B cell (primary cell): ENCODE measurements around the gene HFE. TPM values are rescaled to one million over a fixed set of nuclear protein-coding genes. Genes with fewer than 3 reads are reported as not detected.
A peak's percentile ranks its signal among the peaks of the same experiment; 100 is the strongest.

ENCODE experiments used
- ATAC-seq: fragments of 200-7000 bp; cut with Tn5 transposase; one replicate; pipeline ENCODE4 v1.10.0; 2021; ENCODE audit warnings: low read depth, mild to moderate bottlenecking, moderate number of reproducible peaks, moderate library complexity
- CTCF ChIA-PET: fragments of 350-600 bp; sonication (Branson Sonifier 250); formaldehyde crosslinking; loops from one replicate; lab custom pipeline; 2021; ENCODE audit warnings: antibody characterized with exemption, inconsistent platforms; lab: Charles Lee
- POLR2A ChIA-PET: fragments of 350-600 bp; sonication (Branson Sonifier 250); formaldehyde crosslinking; loops from one replicate; lab custom pipeline; 2021; ENCODE audit warnings: antibody characterized with exemption; lab: Charles Lee
- DNase-seq: peaks from one replicate; pipeline ENCODE4 v3.0.0; 2013
- H2AFZ ChIP-seq: 2 replicates; pipeline ENCODE4 v1.6.1; 2012; ENCODE audit warnings: mild to moderate bottlenecking, low read depth, low read length; ENCODE audit not compliant: insufficient read depth, poor library complexity, severe bottlenecking
- H3K27ac ChIP-seq, 2 donors: 1 replicate in 1 of 2; 2 replicates in 1 of 2; pipeline ENCODE4 v1.5.1; 2012 to 2013; ENCODE audit warnings: low read length in 2 of 2, mild to moderate bottlenecking in 2 of 2, moderate library complexity in 1 of 2
- H3K27me3 ChIP-seq, 4 experiments: fragments of 200-600 bp in 1 of 4; sonication (generic) in 1 of 4; replicated peaks in 1 of 4; 1 replicate in 2 of 4; 2 replicates in 2 of 4; pipeline versions ENCODE4 v1.6.1 to v1.7.0; 2013 to 2016; ENCODE audit warnings: low read length in 3 of 4, mild to moderate bottlenecking in 2 of 4, mixed read lengths in 1 of 4, moderate library complexity in 1 of 4; ENCODE audit not compliant: insufficient read depth in 4 of 4, control insufficient read depth in 3 of 4; ENCODE audit errors: control extremely low read depth in 1 of 4
- H3K36me3 ChIP-seq, 2 experiments: replicated peaks in 1 of 2; 1 replicate in 1 of 2; 2 replicates in 1 of 2; pipeline versions ENCODE4 v1.6.1 to v1.7.1; 2013; ENCODE audit warnings: low read length in 1 of 2; ENCODE audit not compliant: insufficient read depth in 2 of 2, control insufficient read depth in 1 of 2; ENCODE audit errors: control extremely low read depth in 1 of 2, extremely low read depth in 1 of 2
- H3K4me1 ChIP-seq, 2 donors: fragments of 200-600 bp in 1 of 2; sonication (generic) in 1 of 2; 1 replicate in 1 of 2; 2 replicates in 1 of 2; pipeline versions ENCODE4 v1.5.1 to v1.6.1; 2013 to 2017; ENCODE audit warnings: low read length in 2 of 2; ENCODE audit not compliant: control insufficient read depth in 2 of 2, insufficient read depth in 2 of 2
- H3K4me2 ChIP-seq: replicated peaks from 2 replicates; pipeline ENCODE3; 2012; ENCODE audit warnings: mild to moderate bottlenecking, low read depth, low read length; ENCODE audit not compliant: poor library complexity, severe bottlenecking
- H3K4me3 ChIP-seq, 5 experiments: fragments of 200-600 bp in 1 of 5; sonication (generic) in 1 of 5; 1 replicate in 3 of 5; 2 replicates in 2 of 5; pipeline versions ENCODE4 v1.5.1 to v1.7.0; 2011 to 2016; ENCODE audit warnings: low read length in 4 of 5, mild to moderate bottlenecking in 4 of 5, low read depth in 2 of 5, control low read depth in 1 of 5, moderate library complexity in 1 of 5; ENCODE audit not compliant: insufficient read depth in 1 of 5; ENCODE audit errors: control extremely low read depth in 1 of 5, extremely low read depth in 1 of 5
- H3K79me2 ChIP-seq: fragments of 200-600 bp; sonication (generic); one replicate; pipeline ENCODE4 v1.6.0; 2016; ENCODE audit warnings: low read length; ENCODE audit not compliant: control insufficient read depth, insufficient read depth
- H3K9ac ChIP-seq: fragments of 200-600 bp; sonication (generic); 2 replicates; pipeline ENCODE4 v1.6.1; 2017; ENCODE audit warnings: mild to moderate bottlenecking, low read length, moderate library complexity
- H3K9me3 ChIP-seq, 3 donors: one replicate each; pipeline versions ENCODE4 v1.6.1 to v1.7.1; 2013; ENCODE audit warnings: low read length in 2 of 3; ENCODE audit not compliant: control insufficient read depth in 2 of 3, insufficient read depth in 1 of 3; ENCODE audit errors: control extremely low read depth in 1 of 3
- H4K20me1 ChIP-seq: 2 replicates; pipeline ENCODE4 v1.6.0; 2012; ENCODE audit warnings: mild to moderate bottlenecking, low read length; ENCODE audit not compliant: insufficient read depth, control insufficient read depth, poor library complexity, severe bottlenecking
- H3K27ac Mint-ChIP-seq: one replicate; pipeline ENCODE4 v1.8.0; 2021; ENCODE audit warnings: mixed read lengths
- H3K27me3 Mint-ChIP-seq: one replicate; pipeline ENCODE4 v1.8.0; 2021; ENCODE audit warnings: mixed read lengths
- H3K4me1 Mint-ChIP-seq: one replicate; pipeline ENCODE4 v1.8.0; 2021; ENCODE audit warnings: mixed read lengths
- H3K4me3 Mint-ChIP-seq: one replicate; pipeline ENCODE4 v1.8.0; 2021; ENCODE audit warnings: mixed read lengths
- H3K9me3 Mint-ChIP-seq: one replicate; pipeline ENCODE4 v1.8.0; 2022; ENCODE audit warnings: mixed read lengths; ENCODE audit not compliant: insufficient read depth
- EZH2 ChIP-seq: IDR thresholded peaks from 2 replicates; pipeline ENCODE4 v1.6.1; 2012; ENCODE audit warnings: borderline replicate concordance, low read depth, mild to moderate bottlenecking, moderate library complexity, low read length; ENCODE audit not compliant: insufficient read depth, poor library complexity, severe bottlenecking
- WGBS: methylation state at CpG from one replicate; pipeline ENCODE4 v1.1.5; 2013; ENCODE audit warnings: missing lambda C conversion rate; ENCODE audit not compliant: insufficient coverage; 5-methylcytosine and 5-hydroxymethylcytosine counted together
- intact Hi-C: fragments of 100-400 bp; cut with micrococcal nuclease; formaldehyde crosslinking; loops from one replicate; pipeline ENCODE4 v1.10.0; 2022
- polyA plus RNA-seq: library from polyadenylated mRNA; depleted of rRNA; stranded (reverse); fragments of >200 nt; gene quantifications from 2 replicates; pipeline ENCODE4 v1.2.3, GENCODE V29; 2012
- total RNA-seq, 2 donors: library from RNA; stranded (reverse); fragments of 120-200 nt in 1 of 2; gene quantifications; 1 replicate in 1 of 2; 2 replicates in 1 of 2; pipeline versions ENCODE4 v1.2.3 to v1.2.4, GENCODE V29; 2013 to 2022
- TF ChIP-seq, protein P1 (sequence below): fragments of 200-600 bp; IDR thresholded peaks from one replicate; pipeline ENCODE4 v1.8.0; 2022; ENCODE audit warnings: antibody characterized with exemption, mild to moderate bottlenecking

The HFE gene
- total and polyA plus RNA-seq, 2 donors (not counting 1 experiment from before 2014, with no cell fraction given) = 5.9 to 6.3 TPM

DNA sequence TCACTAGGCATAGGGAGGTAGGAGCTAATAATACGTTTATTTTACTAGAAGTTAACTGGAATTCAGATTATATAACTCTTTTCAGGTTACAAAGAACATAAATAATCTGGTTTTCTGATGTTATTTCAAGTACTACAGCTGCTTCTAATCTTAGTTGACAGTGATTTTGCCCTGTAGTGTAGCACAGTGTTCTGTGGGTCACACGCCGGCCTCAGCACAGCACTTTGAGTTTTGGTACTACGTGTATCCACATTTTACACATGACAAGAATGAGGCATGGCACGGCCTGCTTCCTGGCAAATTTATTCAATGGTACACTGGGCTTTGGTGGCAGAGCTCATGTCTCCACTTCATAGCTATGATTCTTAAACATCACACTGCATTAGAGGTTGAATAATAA is 1.1 kb downstream of the HFE start:
- Histone ChIP-seq H3K79me2 (no peaks in the 10 kb centered on the region), H3K4me3 (peak overlapping the region in 3 of 5 experiments; percentile 6 to 91 (median 81)), H3K9ac (peak overlapping the region; percentile 84), H4K20me1 (no peaks in the 10 kb centered on the region), H3K36me3 (no peaks in the 10 kb centered on the region), H2AFZ (peak overlapping the region; percentile 97), H3K27me3 (no peaks in the 10 kb centered on the region), H3K4me2 (peak overlapping the region; percentile 83), H3K9me3 (peaks cover 0 to 9% (median 0%) of the 10 kb centered on the region in 3 donors), H3K27ac (peak overlapping the region; percentile 64 to 73), H3K4me1 (peaks cover 46 to 63% of the 10 kb centered on the region in 2 donors)
- H3K4me3 Mint-ChIP-seq = peak overlapping the region; percentile 91
- ChIA-PET POLR2A (interaction anchor here (0.5 kb wide), 1 partner anchor 36 kb away, joined by 3 read pairs; a partner anchor contains a TSS), CTCF (interaction anchor here (6.0 to 17.0 kb wide), 2 partner anchors 9 to 23 kb away, joined by 95 to 605 read pairs; no protein-coding TSS in a partner anchor)
- TF ChIP-seq, protein P1, sequence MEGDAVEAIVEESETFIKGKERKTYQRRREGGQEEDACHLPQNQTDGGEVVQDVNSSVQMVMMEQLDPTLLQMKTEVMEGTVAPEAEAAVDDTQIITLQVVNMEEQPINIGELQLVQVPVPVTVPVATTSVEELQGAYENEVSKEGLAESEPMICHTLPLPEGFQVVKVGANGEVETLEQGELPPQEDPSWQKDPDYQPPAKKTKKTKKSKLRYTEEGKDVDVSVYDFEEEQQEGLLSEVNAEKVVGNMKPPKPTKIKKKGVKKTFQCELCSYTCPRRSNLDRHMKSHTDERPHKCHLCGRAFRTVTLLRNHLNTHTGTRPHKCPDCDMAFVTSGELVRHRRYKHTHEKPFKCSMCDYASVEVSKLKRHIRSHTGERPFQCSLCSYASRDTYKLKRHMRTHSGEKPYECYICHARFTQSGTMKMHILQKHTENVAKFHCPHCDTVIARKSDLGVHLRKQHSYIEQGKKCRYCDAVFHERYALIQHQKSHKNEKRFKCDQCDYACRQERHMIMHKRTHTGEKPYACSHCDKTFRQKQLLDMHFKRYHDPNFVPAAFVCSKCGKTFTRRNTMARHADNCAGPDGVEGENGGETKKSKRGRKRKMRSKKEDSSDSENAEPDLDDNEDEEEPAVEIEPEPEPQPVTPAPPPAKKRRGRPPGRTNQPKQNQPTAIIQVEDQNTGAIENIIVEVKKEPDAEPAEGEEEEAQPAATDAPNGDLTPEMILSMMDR = no peak
- TF ChIP-seq EZH2 = no peak
- intact Hi-C loops = no loop called here
- H3K4me1 Mint-ChIP-seq = peaks cover 51% of the 10 kb centered on the region
- ATAC-seq (no peak), DNase-seq (no peak)
- H3K9me3 Mint-ChIP-seq = no peaks in the 10 kb centered on the region
- peak overlapping the region; percentile 88 for H3K27ac Mint-ChIP-seq
- no peaks in the 10 kb centered on the region for H3K27me3 Mint-ChIP-seq
- 72% methylated on average over 3 of the region's 5 CpGs for WGBS

DNA sequence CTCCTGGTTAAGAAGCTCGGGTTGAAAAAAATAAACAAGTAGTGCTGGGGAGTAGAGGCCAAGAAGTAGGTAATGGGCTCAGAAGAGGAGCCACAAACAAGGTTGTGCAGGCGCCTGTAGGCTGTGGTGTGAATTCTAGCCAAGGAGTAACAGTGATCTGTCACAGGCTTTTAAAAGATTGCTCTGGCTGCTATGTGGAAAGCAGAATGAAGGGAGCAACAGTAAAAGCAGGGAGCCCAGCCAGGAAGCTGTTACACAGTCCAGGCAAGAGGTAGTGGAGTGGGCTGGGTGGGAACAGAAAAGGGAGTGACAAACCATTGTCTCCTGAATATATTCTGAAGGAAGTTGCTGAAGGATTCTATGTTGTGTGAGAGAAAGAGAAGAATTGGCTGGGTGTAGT is 2.0 kb downstream of the HFE start:
- no peaks in the 10 kb centered on the region for H3K27me3 Mint-ChIP-seq
- Histone ChIP-seq H3K9ac (no peak overlapping the region), H3K27me3 (no peaks in the 10 kb centered on the region), H3K4me2 (no peak overlapping the region), H3K9me3 (peaks cover 0 to 9% (median 0%) of the 10 kb centered on the region in 3 donors), H3K4me1 (peaks cover 46 to 63% of the 10 kb centered on the region in 2 donors), H2AFZ (no peak overlapping the region), H3K4me3 (no peak overlapping the region), H3K36me3 (no peaks in the 10 kb centered on the region), H4K20me1 (no peaks in the 10 kb centered on the region), H3K27ac (no peak overlapping the region), H3K79me2 (no peaks in the 10 kb centered on the region)
- TF ChIP-seq, protein P1 = no peak
- no peak for TF ChIP-seq EZH2
- peaks cover 56% of the 10 kb centered on the region for H3K4me1 Mint-ChIP-seq
- H3K27ac Mint-ChIP-seq = peak overlapping the region; percentile 62
- POLR2A ChIA-PET = interaction anchor here (0.7 kb wide), 2 partner anchors 40 to 634 kb away, joined by 6 to 8 read pairs; no protein-coding TSS in a partner anchor
- no peak for ATAC-seq
- intact Hi-C loops = no loop called here
- CTCF ChIA-PET = interaction anchor here (1.0 to 17.0 kb wide), 3 partner anchors 8 to 507 kb away, joined by 3 to 605 read pairs (median 95); partner anchors contain the start of gene ABT1
- 94% methylated on average over 2 of the region's 2 CpGs for WGBS
- no peak overlapping the region for H3K4me3 Mint-ChIP-seq
- H3K9me3 Mint-ChIP-seq = no peaks in the 10 kb centered on the region
- no peak for DNase-seq
